HFF-Myc (cell line): ENCODE data around the gene RASSF5.

ENCODE experiments used
- DNase-seq: peaks from one replicate; pipeline ENCODE4 v3.0.0-alpha.2; 2011; ENCODE audit warnings: low read depth; ENCODE audit errors: extremely low read depth
- H3K4me3 ChIP-seq: replicated peaks from 2 replicates; pipeline ENCODE4 v1.5.1; 2011; ENCODE audit warnings: low read depth, mild to moderate bottlenecking, control low read depth, low read length
- TF ChIP-seq, protein P1 (sequence below): IDR thresholded peaks from 2 replicates; pipeline ENCODE4 v1.5.1; 2012; ENCODE audit warnings: mild to moderate bottlenecking, low read depth, low read length, control low read depth; ENCODE audit errors: missing control alignments

Gene RASSF5

GRCh38 chr1:206489980-206490770, 17.2 kb upstream of the RASSF5 start:
- TF ChIP-seq, protein P1, sequence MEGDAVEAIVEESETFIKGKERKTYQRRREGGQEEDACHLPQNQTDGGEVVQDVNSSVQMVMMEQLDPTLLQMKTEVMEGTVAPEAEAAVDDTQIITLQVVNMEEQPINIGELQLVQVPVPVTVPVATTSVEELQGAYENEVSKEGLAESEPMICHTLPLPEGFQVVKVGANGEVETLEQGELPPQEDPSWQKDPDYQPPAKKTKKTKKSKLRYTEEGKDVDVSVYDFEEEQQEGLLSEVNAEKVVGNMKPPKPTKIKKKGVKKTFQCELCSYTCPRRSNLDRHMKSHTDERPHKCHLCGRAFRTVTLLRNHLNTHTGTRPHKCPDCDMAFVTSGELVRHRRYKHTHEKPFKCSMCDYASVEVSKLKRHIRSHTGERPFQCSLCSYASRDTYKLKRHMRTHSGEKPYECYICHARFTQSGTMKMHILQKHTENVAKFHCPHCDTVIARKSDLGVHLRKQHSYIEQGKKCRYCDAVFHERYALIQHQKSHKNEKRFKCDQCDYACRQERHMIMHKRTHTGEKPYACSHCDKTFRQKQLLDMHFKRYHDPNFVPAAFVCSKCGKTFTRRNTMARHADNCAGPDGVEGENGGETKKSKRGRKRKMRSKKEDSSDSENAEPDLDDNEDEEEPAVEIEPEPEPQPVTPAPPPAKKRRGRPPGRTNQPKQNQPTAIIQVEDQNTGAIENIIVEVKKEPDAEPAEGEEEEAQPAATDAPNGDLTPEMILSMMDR, result peak; percentile 99
- no peak for DNase-seq
- no peak overlapping the region for H3K4me3 ChIP-seq

GRCh38 chr1:206490771-206491405, 16.4 kb upstream of the RASSF5 start:
- no peak for DNase-seq
- TF ChIP-seq, protein P1, result no peak
- H3K4me3 ChIP-seq, result no peak overlapping the region

GRCh38 chr1:206491616-206492015, 15.7 kb upstream of the RASSF5 start:
- no peak overlapping the region for H3K4me3 ChIP-seq
- TF ChIP-seq, protein P1, result no peak
- DNase-seq, result no peak

GRCh38 chr1:206492589-206492988, 14.7 kb upstream of the RASSF5 start:
- no peak for DNase-seq
- TF ChIP-seq, protein P1, result no peak
- no peak overlapping the region for H3K4me3 ChIP-seq

GRCh38 chr1:206493279-206493678, 14.1 kb upstream of the RASSF5 start:
- DNase-seq, result no peak
- no peak overlapping the region for H3K4me3 ChIP-seq
- TF ChIP-seq, protein P1, result no peak

DNA sequence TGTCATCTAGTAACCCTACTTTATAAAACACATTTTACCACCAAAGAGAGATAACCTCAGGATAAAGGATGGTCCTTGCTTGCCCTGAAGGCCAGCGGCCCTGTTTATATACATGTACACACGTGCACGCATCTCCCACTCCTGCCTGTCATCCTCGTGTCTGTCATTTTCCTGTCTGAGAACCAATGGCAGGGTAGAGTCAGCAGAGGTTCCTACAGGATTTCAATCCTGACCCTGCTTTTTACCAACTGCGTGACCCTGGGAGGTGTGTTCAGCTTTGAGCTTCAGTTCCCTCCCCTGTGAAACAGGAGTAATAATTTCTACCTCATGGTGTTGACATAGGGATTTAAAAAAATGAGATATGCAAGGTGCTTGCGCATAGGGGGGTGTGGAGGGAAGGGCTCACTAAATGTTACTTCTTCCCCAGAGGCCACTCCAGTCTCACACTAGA, 12.3 kb upstream of the RASSF5 start:
- TF ChIP-seq, protein P1, result no peak
- no peak overlapping the region for H3K4me3 ChIP-seq
- no peak for DNase-seq
